Calu3 (cell line): ENCODE results near the gene RTN3. TPM values are rescaled to one million over a fixed set of nuclear protein-coding genes. Genes with fewer than 3 reads are reported as not detected.

Experiments
- BruUV-seq: library from RNA; stranded (reverse); fragments of 400-500 nt; replicated peaks from 2 replicates; lab custom pipeline; 2021; lab: Mats Ljungman, UMichigan
- CTCF ChIA-PET: fragments of 300-600 bp; sonication (Branson Sonifier 250); formaldehyde crosslinking; loops from one replicate; lab custom pipeline; 2022; ENCODE audit warnings: antibody characterized with exemption; lab: Charles Lee
- DNase-seq: peaks from one replicate; pipeline ENCODE4 v3.0.0; 2022
- H3K27ac Mint-ChIP-seq: one replicate; pipeline ENCODE4 v1.8.0; 2022; ENCODE audit warnings: mixed read lengths; ENCODE audit not compliant: unreplicated experiment
- H3K27me3 Mint-ChIP-seq: one replicate; pipeline ENCODE4 v1.8.0; 2022; ENCODE audit warnings: mixed read lengths; ENCODE audit not compliant: unreplicated experiment
- H3K36me3 Mint-ChIP-seq: one replicate; pipeline ENCODE4 v1.8.0; 2022; ENCODE audit warnings: mild to moderate bottlenecking, moderate library complexity, mixed read lengths; ENCODE audit not compliant: insufficient read depth, unreplicated experiment
- H3K4me1 Mint-ChIP-seq: one replicate; pipeline ENCODE4 v1.8.0; 2022; ENCODE audit warnings: mild to moderate bottlenecking, low read depth, mixed read lengths; ENCODE audit not compliant: unreplicated experiment
- H3K4me3 Mint-ChIP-seq: one replicate; pipeline ENCODE4 v1.8.0; 2022; ENCODE audit warnings: mild to moderate bottlenecking, low read depth, moderate library complexity, mixed read lengths; ENCODE audit not compliant: unreplicated experiment
- H3K9me3 Mint-ChIP-seq: one replicate; pipeline ENCODE4 v1.8.0; 2022; ENCODE audit warnings: low read depth, mixed read lengths; ENCODE audit not compliant: unreplicated experiment
- CTCF ChIP-seq: fragments of 200-600 bp; IDR thresholded peaks from one replicate; pipeline ENCODE4 v1.8.0; 2022; ENCODE audit warnings: antibody characterized with exemption; ENCODE audit not compliant: unreplicated experiment
- intact Hi-C: fragments of 100-400 bp; cut with micrococcal nuclease; formaldehyde crosslinking; loops from one replicate; pipeline ENCODE4 v1.10.0; 2022; ENCODE audit not compliant: unreplicated experiment
- total RNA-seq: library from RNA; stranded (reverse); gene quantifications from 2 replicates; pipeline ENCODE4 v1.2.3, GENCODE V29; 2022

The RTN3 gene
- total RNA-seq, 1 experiment from 2014 or later = 146 TPM

- intact Hi-C loops = no loop called here
- no peak for DNase-seq
- no TSS peak for BruUV-seq
- peaks cover 17% of the 10 kb centered on the region for H3K4me1 Mint-ChIP-seq
- no peak overlapping the region for H3K27ac Mint-ChIP-seq
- no peaks in the 10 kb centered on the region for H3K27me3 Mint-ChIP-seq
- no peak for TF ChIP-seq CTCF
- H3K36me3 Mint-ChIP-seq = peaks cover 13% of the 10 kb centered on the region
- H3K4me3 Mint-ChIP-seq = no peak overlapping the region
- CTCF ChIA-PET = no interaction called here
- H3K9me3 Mint-ChIP-seq = no peaks in the 10 kb centered on the region
Measured at GRCh38 chr11:63663809-63664208, 17.5 kb upstream of the RTN3 start.

GRCh38 chr11:63666874-63667273, 14.4 kb upstream of the RTN3 start:
- H3K9me3 Mint-ChIP-seq = no peaks in the 10 kb centered on the region
- H3K27ac Mint-ChIP-seq = no peak overlapping the region
- no peak for TF ChIP-seq CTCF
- CTCF ChIA-PET = no interaction called here
- intact Hi-C loops = no loop called here
- no TSS peak for BruUV-seq
- H3K4me1 Mint-ChIP-seq = peaks cover 25% of the 10 kb centered on the region
- H3K36me3 Mint-ChIP-seq = peaks cover 44% of the 10 kb centered on the region
- DNase-seq = no peak
- H3K27me3 Mint-ChIP-seq = no peaks in the 10 kb centered on the region
- no peak overlapping the region for H3K4me3 Mint-ChIP-seq

GRCh38 chr11:63667995-63668795, 13.1 kb upstream of the RTN3 start:
- no peak for DNase-seq
- CTCF ChIA-PET = no interaction called here

GRCh38 chr11:63670096-63670432, 11.2 kb upstream of the RTN3 start:
- Mint-ChIP-seq H3K36me3 (peaks cover 51% of the 10 kb centered on the region), H3K27ac (peak overlapping the region; percentile 63), H3K4me3 (peak overlapping the region; percentile 75), H3K9me3 (peaks cover 2% of the 10 kb centered on the region), H3K4me1 (peaks cover 25% of the 10 kb centered on the region), H3K27me3 (no peaks in the 10 kb centered on the region)
- intact Hi-C loops = loop anchor here (1.0 kb wide), 1 partner anchor 68 kb away; no protein-coding TSS in a partner anchor
- TSS peak; percentile 70 for BruUV-seq
- no peak for DNase-seq
- TF ChIP-seq CTCF = no peak
- CTCF ChIA-PET = interaction anchor here (2.5 kb wide), 1 partner anchor 12 kb away, joined by 11 read pairs; the partner anchor contains the start of gene RTN3

More at GRCh38 chr11:63667995-63668795, 13.1 kb upstream of the RTN3 start:
- intact Hi-C loops = no loop called here
- Mint-ChIP-seq H3K36me3 (peaks cover 51% of the 10 kb centered on the region), H3K9me3 (peaks cover 2% of the 10 kb centered on the region), H3K27ac (peak overlapping the region; percentile 66), H3K4me3 (no peak overlapping the region), H3K4me1 (peaks cover 33% of the 10 kb centered on the region), H3K27me3 (no peaks in the 10 kb centered on the region)
- TF ChIP-seq CTCF = no peak
- BruUV-seq = TSS peak; percentile 2
